CD4-positive, alpha-beta T cell treated with Interleukin-12 subunit alpha and Interleukin-12 subunit beta, for 1 hour (primary cell): ENCODE data around the gene OVCA2.

Experiments
- DNase-seq: peaks from one replicate; pipeline ENCODE4 v3.0.0-alpha.2; 2020

OVCA2 gene

DNA sequence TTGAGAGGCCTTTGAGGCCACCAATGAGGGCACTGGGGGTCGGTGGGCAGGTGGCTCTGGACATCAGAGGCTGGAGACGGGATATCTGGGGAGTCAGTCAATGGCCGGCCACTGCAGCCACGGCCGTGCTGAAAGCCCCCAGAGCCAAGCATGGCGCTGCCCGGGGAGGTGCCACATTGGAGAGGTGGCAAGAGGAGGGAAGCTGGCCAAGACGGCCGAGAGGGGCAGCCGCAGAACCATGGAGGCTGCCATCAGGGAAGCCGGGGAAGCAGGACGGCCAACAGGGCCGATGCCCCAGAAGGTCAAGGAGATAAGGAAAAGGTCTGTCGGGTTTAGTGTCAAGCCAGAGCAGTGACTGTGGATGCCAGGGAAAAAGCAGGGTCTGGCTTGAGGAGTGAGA, 26.5 kb upstream of the OVCA2 start:
- no peak for DNase-seq

- no peak for DNase-seq
These were observed 25.3 kb upstream of the OVCA2 start for GRCh38 chr17:2016494-2016893.

GRCh38 chr17:2017274-2017941, 24.4 kb upstream of the OVCA2 start:
- no peak for DNase-seq

GRCh38 chr17:2018716-2019510, 22.9 kb upstream of the OVCA2 start:
- DNase-seq: no peak

DNA sequence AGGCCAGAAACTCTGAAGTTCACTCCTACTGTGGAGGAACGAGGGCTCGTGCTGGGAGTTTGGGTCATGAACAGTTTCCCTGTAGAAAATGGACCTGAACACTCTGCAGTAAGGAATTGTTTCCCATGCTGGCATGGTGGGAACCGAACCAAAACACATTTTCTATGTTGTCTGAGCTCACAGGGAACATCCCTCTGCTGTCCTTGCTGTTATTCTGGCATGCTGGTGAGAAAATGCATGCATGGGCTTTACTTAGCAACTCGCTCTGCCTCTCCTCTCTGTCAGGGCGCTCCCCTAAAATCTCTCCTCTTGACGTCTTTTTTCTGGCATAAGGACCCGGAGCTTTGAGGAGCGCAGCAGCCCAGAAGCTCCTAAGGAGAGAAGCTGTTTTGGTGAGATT, 22.1 kb upstream of the OVCA2 start:
- DNase-seq: no peak

DNA sequence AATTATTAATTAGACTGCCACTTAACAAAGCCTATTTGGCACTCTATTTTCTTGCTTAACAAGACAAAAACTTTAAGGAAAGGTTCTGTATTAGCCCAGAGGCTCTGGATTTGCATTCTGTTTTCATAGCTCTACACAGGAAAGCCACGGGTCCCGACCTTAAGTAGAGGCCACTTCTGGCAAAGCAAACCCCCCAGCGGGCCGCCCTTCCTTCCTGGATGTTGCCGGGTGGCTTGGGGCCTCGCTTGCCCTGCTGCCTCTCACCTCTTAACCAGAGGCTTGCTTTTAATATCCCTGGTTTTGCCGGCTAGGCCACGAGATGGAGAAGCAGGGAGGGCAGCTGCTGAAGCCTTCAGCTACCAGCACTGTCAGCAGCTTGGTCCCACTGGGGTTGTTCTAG, 21.1 kb upstream of the OVCA2 start:
- DNase-seq: no peak

DNA sequence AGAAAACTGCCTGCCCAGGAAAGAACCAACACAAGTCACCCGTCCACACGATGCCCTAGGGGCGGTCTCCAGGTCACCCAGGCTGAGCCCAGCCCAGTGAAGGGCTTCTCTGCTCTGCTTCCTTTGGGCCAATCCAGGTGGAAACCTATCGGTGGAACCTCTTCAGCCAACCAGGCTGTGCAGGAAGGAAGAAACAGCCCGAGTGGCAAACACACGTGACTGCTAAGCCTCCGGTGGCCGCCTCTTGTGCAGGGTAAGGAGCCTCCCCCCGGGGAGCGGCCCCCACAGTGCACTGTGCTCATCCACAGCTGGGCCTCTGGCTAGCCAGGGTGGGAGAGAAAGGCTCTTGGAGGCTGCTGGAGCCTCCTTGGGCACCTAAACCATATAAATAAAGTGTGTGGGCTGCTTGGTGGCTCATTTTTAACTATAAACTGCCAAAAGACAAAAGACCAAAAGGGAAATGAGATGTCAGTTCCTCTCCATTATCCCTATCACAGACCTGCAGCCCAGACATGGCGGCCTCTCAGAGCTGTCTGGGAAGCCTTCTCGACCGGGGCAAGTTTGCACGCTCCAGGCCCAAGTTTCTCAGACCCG, 19.1 kb upstream of the OVCA2 start:
- no peak for DNase-seq

GRCh38 chr17:2023256-2023655, 18.6 kb upstream of the OVCA2 start:
- no peak for DNase-seq

GRCh38 chr17:2023692-2024571, 17.9 kb upstream of the OVCA2 start:
- peak; percentile 60 for DNase-seq

- DNase-seq: no peak
These were observed 17.1 kb upstream of the OVCA2 start for GRCh38 chr17:2024572-2025219.

DNA sequence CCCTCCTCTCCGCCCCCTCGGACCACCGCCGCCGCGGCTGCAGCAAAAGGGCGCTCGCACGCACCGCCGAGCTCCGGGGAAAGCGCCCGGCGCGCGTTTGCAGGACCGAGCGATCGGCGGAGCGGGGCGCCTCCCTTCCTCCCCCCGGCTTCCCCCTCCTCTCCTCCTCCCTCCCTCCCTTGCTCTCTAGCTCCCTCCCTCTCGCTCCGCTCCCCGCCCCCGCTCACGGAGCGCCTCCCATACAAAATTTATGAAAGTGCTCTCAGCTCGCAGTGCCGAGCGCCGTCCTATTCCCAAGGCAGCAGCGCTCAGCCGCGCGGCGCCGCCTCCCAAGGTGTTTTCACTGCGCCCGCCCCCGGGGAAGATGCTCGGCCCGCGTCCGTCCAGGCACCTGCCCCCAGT, 16.6 kb upstream of the OVCA2 start, which contains the start of gene RTN4RL1:
TSS of gene RTN4RL1 (minus strand) at position 115 of the 402 bp plus-strand sequence. CDS start 469 bp downstream, outside the sequence.
- peak; percentile 84 for DNase-seq

- no peak for DNase-seq
These were observed 16.1 kb upstream of the OVCA2 start for GRCh38 chr17:2025622-2026309.

DNA sequence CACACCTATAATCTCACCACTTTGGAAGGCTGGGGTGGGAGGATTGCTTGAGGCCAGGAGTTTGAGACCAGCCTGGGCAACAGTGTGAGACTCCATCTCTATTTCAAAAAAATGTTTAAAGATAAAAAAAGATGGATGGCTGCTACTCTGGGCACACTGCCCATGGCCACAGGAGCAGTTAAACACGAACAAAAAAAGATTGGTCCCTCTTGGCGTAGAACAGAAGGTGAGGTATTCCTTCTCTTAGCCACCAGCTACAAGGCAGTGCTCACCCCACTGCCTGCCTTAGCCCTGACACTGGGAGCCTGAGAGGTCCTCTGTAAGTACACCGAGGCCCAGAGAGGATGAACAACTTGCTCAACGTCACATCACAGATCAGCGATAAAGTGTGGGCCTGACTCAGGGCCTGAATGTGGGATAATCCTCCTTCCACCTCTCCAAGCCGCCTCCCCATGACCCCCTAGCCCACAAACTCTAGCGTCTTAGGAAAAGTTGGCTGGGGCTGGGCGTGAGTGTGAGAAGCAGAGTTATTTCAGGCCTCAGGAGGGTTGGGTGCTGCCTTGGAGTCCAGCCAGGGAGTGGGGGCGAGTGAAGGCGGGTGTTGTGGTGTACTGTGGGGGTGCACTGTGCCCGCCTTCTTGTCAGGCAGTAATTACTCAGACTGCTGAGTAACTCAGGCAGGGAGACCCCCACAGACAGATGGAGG, 14.1 kb upstream of the OVCA2 start:
- no peak for DNase-seq

GRCh38 chr17:2028234-2028614, 13.6 kb upstream of the OVCA2 start:
- DNase-seq: no peak

DNA sequence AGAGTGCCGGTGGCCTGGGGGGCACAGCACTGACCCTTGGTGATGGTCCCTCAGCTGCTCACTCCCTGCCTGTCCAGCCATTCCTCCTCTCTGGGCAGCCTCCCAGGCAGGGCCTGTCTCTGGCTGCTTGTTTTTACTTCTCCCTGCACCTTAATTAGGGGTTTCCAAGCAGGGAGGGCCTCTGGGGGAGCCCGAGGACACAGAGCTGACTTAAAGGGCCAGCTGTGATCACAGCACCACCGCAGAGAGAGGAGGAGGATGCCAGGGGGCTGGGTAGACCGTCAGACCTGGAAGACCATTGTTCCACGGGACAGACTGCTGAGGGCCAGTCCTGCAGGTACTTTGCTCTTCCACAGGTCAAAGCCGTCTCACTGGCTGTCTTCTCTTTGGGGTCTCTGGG, 13.1 kb upstream of the OVCA2 start:
- DNase-seq: no peak

DNA sequence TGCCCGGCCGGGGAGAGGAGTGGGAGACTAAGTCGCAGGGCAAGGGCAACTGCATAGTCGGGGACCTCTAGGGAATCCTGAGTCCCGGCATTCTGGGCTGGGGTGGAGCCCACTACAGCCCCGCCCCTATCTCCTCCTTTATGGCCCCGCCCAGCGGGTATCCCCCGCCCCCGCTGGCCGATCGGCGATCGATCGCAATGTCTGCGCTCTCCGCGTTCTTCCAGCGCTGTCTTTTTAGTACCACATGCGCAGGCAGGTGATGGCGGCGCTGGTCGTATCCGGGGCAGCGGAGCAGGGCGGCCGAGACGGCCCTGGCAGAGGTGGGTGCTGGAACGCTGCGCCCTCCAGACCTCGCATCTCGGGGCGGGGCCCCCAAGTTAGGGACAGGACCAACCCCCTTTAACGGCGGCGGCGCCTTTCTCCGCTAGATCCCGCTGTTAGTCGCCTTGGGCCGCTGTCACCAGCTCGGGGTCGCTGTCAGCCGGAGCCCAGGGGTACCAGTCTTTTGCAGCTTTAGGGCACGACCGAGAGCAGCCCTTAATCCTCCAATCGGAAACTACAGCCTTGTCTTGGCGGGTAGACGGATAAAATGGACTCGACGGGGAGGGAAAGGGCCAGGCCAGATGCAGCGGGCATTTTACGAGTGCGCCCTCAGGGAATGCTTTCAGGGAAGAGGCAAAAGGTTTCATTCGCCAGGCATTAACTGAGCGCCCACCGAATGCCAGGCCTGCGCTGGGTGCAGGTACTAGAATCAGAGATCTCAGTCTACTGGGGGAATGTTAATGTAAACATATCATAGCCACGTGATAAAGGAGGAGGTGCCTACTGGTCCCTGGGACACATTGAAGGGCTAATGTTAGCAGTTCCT, 11.7 kb upstream of the OVCA2 start, which contains the start of gene DPH1:
TSS of gene DPH1 (plus strand) at position 243 of the 868 bp plus-strand sequence. CDS start at position 260, 17 bp downstream.
- DNase-seq: peak; percentile 89

GRCh38 chr17:2030779-2031163, 11.1 kb upstream of the OVCA2 start:
- DNase-seq: no peak

- no peak for DNase-seq
These were observed 8.7 kb upstream of the OVCA2 start for GRCh38 chr17:2033153-2033552.

DNA sequence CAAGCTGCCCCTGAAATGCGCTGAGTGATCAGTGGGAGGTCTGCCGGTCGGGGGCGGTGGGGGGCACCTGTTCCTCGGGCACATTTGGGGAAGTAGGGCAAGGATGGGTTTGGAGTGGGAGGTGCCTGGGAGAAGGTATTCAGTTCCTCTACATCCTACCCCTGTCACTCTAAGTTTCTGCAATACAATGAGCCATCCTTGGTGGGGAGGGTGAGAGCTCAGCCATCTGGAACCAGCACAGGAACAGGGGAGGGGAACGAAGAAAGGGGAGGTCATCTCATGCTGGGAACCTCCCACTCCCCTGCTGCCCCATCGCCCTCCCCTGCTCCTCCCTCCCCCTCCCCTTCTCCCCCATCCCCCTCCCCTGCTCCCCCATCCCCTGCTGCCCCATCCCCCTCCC, 7.7 kb upstream of the OVCA2 start:
- DNase-seq: no peak
